Natural killer cell (primary cell): Measurements from ENCODE around the gene GAB2. TPM values are rescaled to one million over a fixed set of nuclear protein-coding genes. Genes with fewer than 3 reads are reported as not detected.

Experiments
- ATAC-seq, 3 donors: fragments of 150-1000 bp in 2 of 3; fragments of 200-7000 bp in 1 of 3; cut with Tn5 transposase; 1 replicate in 1 of 3; 2 replicates in 2 of 3; pipeline ENCODE4 v1.10.0; 2021; ENCODE audit warnings: mild to moderate bottlenecking in 2 of 3, moderate library complexity in 2 of 3
- DNase-seq, 2 donors: peaks; one replicate each; pipeline versions ENCODE4 v3.0.0 to v3.0.0-alpha.2; 2013 to 2021; ENCODE audit warnings: mixed read lengths in 1 of 2
- H3K27ac ChIP-seq: one replicate; pipeline ENCODE4 v1.5.1; 2013; ENCODE audit warnings: mild to moderate bottlenecking, low read length
- H3K27me3 ChIP-seq: one replicate; pipeline ENCODE4 v1.6.1; 2013; ENCODE audit warnings: low read length; ENCODE audit not compliant: control insufficient read depth, insufficient read depth
- H3K36me3 ChIP-seq: one replicate; pipeline ENCODE4 v1.6.1; 2013; ENCODE audit warnings: low read length; ENCODE audit not compliant: control insufficient read depth, insufficient read depth
- H3K4me1 ChIP-seq: one replicate; pipeline ENCODE4 v1.6.1; 2013; ENCODE audit warnings: low read length; ENCODE audit not compliant: control insufficient read depth, insufficient read depth
- H3K4me3 ChIP-seq: one replicate; pipeline ENCODE4 v1.5.1; 2013; ENCODE audit warnings: low read length
- H3K9me3 ChIP-seq: one replicate; pipeline ENCODE4 v1.6.1; 2013; ENCODE audit warnings: low read length; ENCODE audit not compliant: control insufficient read depth, insufficient read depth
- H3K27ac Mint-ChIP-seq, 2 donors: one replicate each; pipeline ENCODE4 v1.8.0; 2022; ENCODE audit warnings: mild to moderate bottlenecking in 2 of 2, mixed read lengths in 2 of 2, moderate library complexity in 1 of 2
- H3K27me3 Mint-ChIP-seq, 2 donors: one replicate each; pipeline ENCODE4 v1.8.0; 2022; ENCODE audit warnings: low read depth in 2 of 2, mixed read lengths in 2 of 2
- H3K36me3 Mint-ChIP-seq: one replicate; pipeline ENCODE4 v1.8.0; 2022; ENCODE audit warnings: mixed read lengths
- H3K4me1 Mint-ChIP-seq, 2 donors: one replicate each; pipeline ENCODE4 v1.8.0; 2022; ENCODE audit warnings: mixed read lengths in 2 of 2
- H3K4me3 Mint-ChIP-seq: one replicate; pipeline ENCODE4 v1.8.0; 2022; ENCODE audit warnings: mild to moderate bottlenecking, moderate library complexity, mixed read lengths
- H3K9me3 Mint-ChIP-seq, 2 donors: one replicate each; pipeline ENCODE4 v1.8.0; 2022; ENCODE audit warnings: mixed read lengths in 2 of 2
- WGBS: methylation state at CpG from one replicate; pipeline ENCODE4 v1.1.7; 2013; ENCODE audit warnings: missing lambda C conversion rate; ENCODE audit not compliant: insufficient coverage; 5-methylcytosine and 5-hydroxymethylcytosine counted together
- intact Hi-C: fragments of 100-400 bp; cut with micrococcal nuclease; formaldehyde crosslinking; loops from one replicate; pipeline ENCODE4 v1.14.2; 2022
- total RNA-seq, 4 donors: library from RNA; stranded (reverse); fragments of 120-200 nt in 1 of 4; gene quantifications; one replicate each; pipeline versions ENCODE4 v1.2.3 to v1.2.4, GENCODE V29; 2013 to 2022
- TF ChIP-seq, protein P1 (sequence below): fragments of 200-600 bp; IDR thresholded peaks from one replicate; pipeline ENCODE4 v1.8.0; 2022; ENCODE audit warnings: antibody characterized with exemption

GAB2 gene
- total RNA-seq, 3 donors from 2014 or later (not counting 1 experiment from before 2014, with no cell fraction given): 4.3 to 58.4 (median 8.1) TPM

DNA sequence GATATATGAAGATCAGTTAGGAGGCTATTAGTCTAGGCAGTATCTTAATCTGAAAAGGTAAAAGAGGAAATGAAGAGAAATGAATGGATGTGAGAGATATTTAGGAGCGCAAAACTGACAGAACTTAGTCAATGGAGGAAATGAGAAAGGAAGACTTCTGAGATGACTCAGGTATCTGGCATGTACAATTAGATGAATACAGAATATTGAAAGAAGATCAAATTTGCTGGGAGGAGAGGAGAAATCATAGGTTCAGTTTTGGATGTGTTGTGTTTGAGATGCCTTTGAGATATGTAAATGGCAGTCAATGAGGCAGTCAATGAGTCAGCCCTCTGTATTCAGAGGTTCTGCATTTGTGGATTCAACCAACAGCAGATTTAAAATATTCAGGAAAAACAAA lies 42.9 kb upstream of the GAB2 start:
- peaks cover 19% of the 10 kb centered on the region for H3K36me3 Mint-ChIP-seq
- no peak for DNase-seq

DNA sequence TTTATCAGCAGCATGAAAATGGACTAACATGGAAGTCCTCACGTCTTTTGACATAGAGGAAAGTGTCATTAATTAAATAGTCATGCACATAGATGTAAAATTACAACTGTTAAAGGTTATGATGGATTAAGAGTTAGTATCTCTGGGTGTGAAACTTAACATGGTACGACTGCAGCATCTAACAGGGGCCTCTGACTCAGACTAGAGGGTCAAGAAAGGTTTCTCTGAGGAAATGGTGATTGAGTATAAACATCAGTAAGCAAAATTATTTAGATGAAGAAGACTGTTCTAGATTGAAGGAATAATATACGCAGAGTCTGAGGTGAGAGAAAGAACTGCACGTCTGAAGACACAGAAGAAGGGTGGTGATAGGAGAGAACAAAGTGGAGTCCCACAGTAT lies 42.1 kb upstream of the GAB2 start:
- TF ChIP-seq, protein P1, sequence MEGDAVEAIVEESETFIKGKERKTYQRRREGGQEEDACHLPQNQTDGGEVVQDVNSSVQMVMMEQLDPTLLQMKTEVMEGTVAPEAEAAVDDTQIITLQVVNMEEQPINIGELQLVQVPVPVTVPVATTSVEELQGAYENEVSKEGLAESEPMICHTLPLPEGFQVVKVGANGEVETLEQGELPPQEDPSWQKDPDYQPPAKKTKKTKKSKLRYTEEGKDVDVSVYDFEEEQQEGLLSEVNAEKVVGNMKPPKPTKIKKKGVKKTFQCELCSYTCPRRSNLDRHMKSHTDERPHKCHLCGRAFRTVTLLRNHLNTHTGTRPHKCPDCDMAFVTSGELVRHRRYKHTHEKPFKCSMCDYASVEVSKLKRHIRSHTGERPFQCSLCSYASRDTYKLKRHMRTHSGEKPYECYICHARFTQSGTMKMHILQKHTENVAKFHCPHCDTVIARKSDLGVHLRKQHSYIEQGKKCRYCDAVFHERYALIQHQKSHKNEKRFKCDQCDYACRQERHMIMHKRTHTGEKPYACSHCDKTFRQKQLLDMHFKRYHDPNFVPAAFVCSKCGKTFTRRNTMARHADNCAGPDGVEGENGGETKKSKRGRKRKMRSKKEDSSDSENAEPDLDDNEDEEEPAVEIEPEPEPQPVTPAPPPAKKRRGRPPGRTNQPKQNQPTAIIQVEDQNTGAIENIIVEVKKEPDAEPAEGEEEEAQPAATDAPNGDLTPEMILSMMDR: no peak
- Mint-ChIP-seq H3K27ac (no peak overlapping the region), H3K36me3 (peaks cover 19% of the 10 kb centered on the region), H3K27me3 (no peaks in the 10 kb centered on the region), H3K9me3 (no peaks in the 10 kb centered on the region), H3K4me1 (no peaks in the 10 kb centered on the region), H3K4me3 (no peak overlapping the region)
- no peaks in the 10 kb centered on the region for H3K36me3 ChIP-seq
- H3K9me3 ChIP-seq: no peaks in the 10 kb centered on the region
- ATAC-seq (no peak), DNase-seq (no peak)
- H3K27ac ChIP-seq: no peak overlapping the region
- intact Hi-C loops: no loop called here
- H3K4me3 ChIP-seq: no peak overlapping the region
- H3K4me1 ChIP-seq: peaks cover 4% of the 10 kb centered on the region
- H3K27me3 ChIP-seq: no peaks in the 10 kb centered on the region
- 94% methylated on average over 4 of the region's 4 CpGs for WGBS

More for the DNA sequence above, 42.9 kb upstream of the GAB2 start:
- Histone ChIP-seq H3K9me3 (no peaks in the 10 kb centered on the region), H3K4me1 (peaks cover 11% of the 10 kb centered on the region), H3K27ac (no peak overlapping the region), H3K36me3 (no peaks in the 10 kb centered on the region), H3K27me3 (no peaks in the 10 kb centered on the region), H3K4me3 (no peak overlapping the region)
- ATAC-seq: no peak
- no peak overlapping the region for H3K4me3 Mint-ChIP-seq
- no peaks in the 10 kb centered on the region for H3K9me3 Mint-ChIP-seq
- TF ChIP-seq, protein P1: no peak
- peaks cover 4% of the 10 kb centered on the region in 2 donors for H3K4me1 Mint-ChIP-seq
- H3K27ac Mint-ChIP-seq: no peak overlapping the region
- no peaks in the 10 kb centered on the region for H3K27me3 Mint-ChIP-seq
- WGBS: 89% methylated on average over 1 of the region's 1 CpG
- intact Hi-C loops: no loop called here

DNA sequence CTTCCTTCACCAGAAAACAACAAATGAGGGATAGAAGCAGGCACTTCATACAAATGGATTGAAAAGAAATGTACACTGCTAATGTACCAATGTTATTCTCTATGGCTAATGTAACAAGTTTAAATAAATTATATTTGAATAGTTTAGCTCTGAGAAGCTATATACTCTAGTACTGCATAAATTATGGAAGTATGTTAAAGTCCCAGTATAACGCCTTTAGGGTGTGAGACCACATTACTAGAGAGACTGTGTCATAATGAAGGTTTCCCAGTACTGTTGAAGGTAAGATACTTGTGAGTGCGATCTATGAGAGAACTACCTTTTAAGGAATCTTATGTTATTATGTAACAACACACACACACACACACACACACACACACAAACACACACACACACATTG lies 39.8 kb upstream of the GAB2 start:
- no peak overlapping the region for H3K27ac ChIP-seq
- ATAC-seq (no peak), DNase-seq (no peak)
- H3K4me1 Mint-ChIP-seq: peaks cover 14% of the 10 kb centered on the region in 2 donors
- 75% methylated on average over 1 of the region's 2 CpGs for WGBS
- H3K36me3 Mint-ChIP-seq: peaks cover 19% of the 10 kb centered on the region
- TF ChIP-seq, protein P1: no peak
- intact Hi-C loops: no loop called here
- no peaks in the 10 kb centered on the region for H3K36me3 ChIP-seq
- no peak overlapping the region for H3K27ac Mint-ChIP-seq
- no peaks in the 10 kb centered on the region for H3K4me1 ChIP-seq
- H3K27me3 Mint-ChIP-seq: no peaks in the 10 kb centered on the region
- H3K27me3 ChIP-seq: no peaks in the 10 kb centered on the region
- no peaks in the 10 kb centered on the region for H3K9me3 ChIP-seq
- H3K9me3 Mint-ChIP-seq: no peaks in the 10 kb centered on the region
- H3K4me3 Mint-ChIP-seq: no peak overlapping the region
- H3K4me3 ChIP-seq: no peak overlapping the region

DNA sequence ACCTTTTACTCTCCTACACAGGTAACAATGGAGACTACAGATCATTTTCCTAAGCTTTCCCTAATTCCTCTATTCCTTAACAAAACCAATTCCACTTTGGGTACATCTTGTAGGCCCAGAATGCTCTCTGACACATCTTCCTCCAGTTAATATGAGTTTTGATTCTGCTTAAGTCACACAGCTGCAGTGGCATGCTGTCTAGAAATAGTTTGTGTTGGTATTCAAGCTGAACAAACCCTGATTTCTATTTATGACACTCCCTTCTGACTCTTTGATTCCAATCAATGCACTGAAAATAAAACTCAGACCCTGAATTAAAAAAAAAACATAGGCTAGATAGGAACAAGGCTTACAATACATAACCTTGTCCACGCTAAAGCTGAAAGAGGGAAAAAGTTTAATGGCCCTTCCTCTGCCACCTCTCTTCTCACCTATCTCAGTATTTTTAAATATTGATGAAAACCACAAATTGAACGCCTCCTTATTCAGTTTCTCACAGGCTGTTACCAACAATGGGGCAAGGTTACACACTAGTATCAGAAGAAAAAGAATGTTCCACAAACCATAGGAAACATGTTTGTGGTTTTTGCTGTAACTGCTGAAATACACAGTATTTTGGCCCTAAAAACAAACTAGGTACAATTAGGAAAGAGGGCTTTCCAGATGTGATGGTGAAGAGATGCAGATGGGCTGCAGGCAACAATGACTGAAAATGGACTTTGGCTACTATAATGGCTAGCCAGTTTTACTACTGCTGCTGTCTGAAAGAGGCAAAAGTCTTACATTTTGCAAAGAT lies 35.7 kb upstream of the GAB2 start:
- DNase-seq (no peak), ATAC-seq (no peak)
- Mint-ChIP-seq H3K4me1 (peaks cover 14% of the 10 kb centered on the region in 2 donors), H3K36me3 (no peaks in the 10 kb centered on the region), H3K27me3 (no peaks in the 10 kb centered on the region), H3K4me3 (no peak overlapping the region), H3K27ac (peak overlapping the region; percentile 25 to 41), H3K9me3 (no peaks in the 10 kb centered on the region)
- Histone ChIP-seq H3K36me3 (no peaks in the 10 kb centered on the region), H3K4me1 (no peaks in the 10 kb centered on the region), H3K9me3 (no peaks in the 10 kb centered on the region), H3K4me3 (no peak overlapping the region), H3K27me3 (no peaks in the 10 kb centered on the region), H3K27ac (no peak overlapping the region)
- intact Hi-C loops: no loop called here
- TF ChIP-seq, protein P1: no peak
- WGBS: 25% methylated on average over 1 of the region's 2 CpGs
